Measurements from ENCODE around the gene KCNJ6.
"Not testable (repeated sequence)": the region's sequence is repeated elsewhere in the genome, so short reads cannot be mapped to it uniquely, and the experiment has no call there.

The KCNJ6 gene

GRCh38 chr21:37593740-37594471 lies 322.4 kb downstream of the KCNJ6 start:
- no peak overlapping the region for H3K4me3 ChIP-seq (ENCODE audit: severe bottlenecking)
- H3K27ac ChIP-seq (ENCODE audit: poor library complexity, severe bottlenecking): no peak overlapping the region
- ATAC-seq (ENCODE audit: low read depth) (no peak), DNase-seq (ENCODE audit: low spot score) (no peak)
- H3K36me3 ChIP-seq (ENCODE audit: low read depth): no peaks in the 10 kb centered on the region
- TF ChIP-seq CTCF (IDR thresholded peaks at IDR 0.05; ENCODE audit: poor library complexity, severe bottlenecking): no peak
- no peaks in the 10 kb centered on the region for H3K9me3 ChIP-seq (ENCODE audit: severe bottlenecking)
- no peaks in the 10 kb centered on the region for H3K4me1 ChIP-seq (ENCODE audit: insufficient read depth, poor library complexity, severe bottlenecking)
- H3K27me3 ChIP-seq (ENCODE audit: insufficient read depth, poor library complexity, severe bottlenecking): no peaks in the 10 kb centered on the region

- no peak overlapping the region for H3K4me3 ChIP-seq (ENCODE audit: severe bottlenecking)
- no peaks in the 10 kb centered on the region for H3K9me3 ChIP-seq (ENCODE audit: severe bottlenecking)
- no peaks in the 10 kb centered on the region for H3K4me1 ChIP-seq (ENCODE audit: insufficient read depth, poor library complexity, severe bottlenecking)
- no peaks in the 10 kb centered on the region for H3K36me3 ChIP-seq (ENCODE audit: low read depth)
- H3K27me3 ChIP-seq (ENCODE audit: insufficient read depth, poor library complexity, severe bottlenecking): no peaks in the 10 kb centered on the region
- TF ChIP-seq CTCF (IDR thresholded peaks at IDR 0.05; ENCODE audit: poor library complexity, severe bottlenecking): no peak
- DNase-seq (ENCODE audit: low spot score) (no peak), ATAC-seq (ENCODE audit: low read depth) (no peak)
- H3K27ac ChIP-seq (ENCODE audit: poor library complexity, severe bottlenecking): no peak overlapping the region
Observed at GRCh38 chr21:37593015-37593414, 323.2 kb downstream of the KCNJ6 start.

GRCh38 chr21:37592496-37592895 lies 323.8 kb downstream of the KCNJ6 start:
- Histone ChIP-seq H3K4me3 (ENCODE audit: severe bottlenecking) (no peak overlapping the region), H3K36me3 (ENCODE audit: low read depth) (no peaks in the 10 kb centered on the region), H3K9me3 (ENCODE audit: severe bottlenecking) (no peaks in the 10 kb centered on the region), H3K4me1 (ENCODE audit: insufficient read depth, poor library complexity, severe bottlenecking) (no peaks in the 10 kb centered on the region), H3K27ac (ENCODE audit: poor library complexity, severe bottlenecking) (no peak overlapping the region), H3K27me3 (ENCODE audit: insufficient read depth, poor library complexity, severe bottlenecking) (no peaks in the 10 kb centered on the region)
- TF ChIP-seq CTCF (IDR thresholded peaks at IDR 0.05; ENCODE audit: poor library complexity, severe bottlenecking): no peak
- DNase-seq (ENCODE audit: low spot score): no peak
- no peak for ATAC-seq (ENCODE audit: low read depth)

GRCh38 chr21:37591994-37592393 lies 324.3 kb downstream of the KCNJ6 start:
- not testable (repeated sequence) for DNase-seq (ENCODE audit: low spot score); H3K27ac ChIP-seq (ENCODE audit: poor library complexity, severe bottlenecking); H3K4me3 ChIP-seq (ENCODE audit: severe bottlenecking); H3K27me3 ChIP-seq (ENCODE audit: insufficient read depth, poor library complexity, severe bottlenecking); H3K4me1 ChIP-seq (ENCODE audit: insufficient read depth, poor library complexity, severe bottlenecking); H3K9me3 ChIP-seq (ENCODE audit: severe bottlenecking); ATAC-seq (ENCODE audit: low read depth); H3K36me3 ChIP-seq (ENCODE audit: low read depth)

GRCh38 chr21:37590836-37591235 lies 325.4 kb downstream of the KCNJ6 start:
- H3K27ac ChIP-seq (ENCODE audit: poor library complexity, severe bottlenecking); H3K4me3 ChIP-seq (ENCODE audit: severe bottlenecking); DNase-seq (ENCODE audit: low spot score); H3K27me3 ChIP-seq (ENCODE audit: insufficient read depth, poor library complexity, severe bottlenecking); ATAC-seq (ENCODE audit: low read depth); H3K4me1 ChIP-seq (ENCODE audit: insufficient read depth, poor library complexity, severe bottlenecking); H3K36me3 ChIP-seq (ENCODE audit: low read depth); H3K9me3 ChIP-seq (ENCODE audit: severe bottlenecking): not testable (repeated sequence)

- not testable (repeated sequence) for H3K36me3 ChIP-seq (ENCODE audit: low read depth); H3K27ac ChIP-seq (ENCODE audit: poor library complexity, severe bottlenecking); H3K9me3 ChIP-seq (ENCODE audit: severe bottlenecking)
Observed at GRCh38 chr21:37588644-37589043, 327.6 kb downstream of the KCNJ6 start.

More at GRCh38 chr21:37588644-37589043, 327.6 kb downstream of the KCNJ6 start:
- not testable (repeated sequence) for ATAC-seq (ENCODE audit: low read depth); DNase-seq (ENCODE audit: low spot score); H3K4me3 ChIP-seq (ENCODE audit: severe bottlenecking); H3K4me1 ChIP-seq (ENCODE audit: insufficient read depth, poor library complexity, severe bottlenecking); H3K27me3 ChIP-seq (ENCODE audit: insufficient read depth, poor library complexity, severe bottlenecking)

Measured in RWPE2 (cell line).